ENCODE results near the gene C9orf85. TPM values are rescaled to one million over a fixed set of nuclear protein-coding genes. Genes with fewer than 3 reads are reported as not detected.

Gene C9orf85
- total RNA-seq, 1 donor from 2014 or later: 18.3 TPM

Small RNA genes within 50 kb of the gene (small RNA-seq; reads per million reads assigned to genes)
- not detected for gene HSPB1P1
- gene RF00019: not detected

Other genes starting within 250 kb of the C9orf85 start
- gene CEMIP2, start 143.1 kb upstream of the C9orf85 start, total RNA-seq: 39.7 TPM
- gene ABHD17B, start 446 bp upstream of the C9orf85 start, total RNA-seq: 57.4 TPM
- gene C9orf57, start 149.0 kb downstream of the C9orf85 start, total RNA-seq: not detected
- gene GDA, start 237.8 kb downstream of the C9orf85 start, total RNA-seq: 0.52 TPM